Measurements from ENCODE around the gene MRAP. TPM values are rescaled to one million over a fixed set of nuclear protein-coding genes. Genes with fewer than 3 reads are reported as not detected.

Gene MRAP
- total and polyA plus RNA-seq, 2 donors (not counting 1 experiment from before 2014, with no cell fraction given): 0.17 TPM; not detected in 1

GRCh38 chr21:32321480-32321879 lies 22.8 kb downstream of the MRAP start:
- no peak for TF ChIP-seq CTCF (conservative IDR thresholded peaks at IDR 0.05 in 1 of 2, IDR thresholded peaks at IDR 0.05 in 1 of 2; ENCODE audit: low read depth in 1 of 2, low read length in 2 of 2)
- no peak for TF ChIP-seq EZH2 (IDR thresholded peaks at IDR 0.05; ENCODE audit: low read length, missing control alignments)

GRCh38 chr21:32322103-32322502 lies 23.4 kb downstream of the MRAP start:
- no peaks in the 10 kb centered on the region for H3K79me2 ChIP-seq (ENCODE audit: control insufficient read depth, insufficient read depth, low read length)
- no peak overlapping the region for H3K9ac ChIP-seq (ENCODE audit: insufficient read depth, low read length)
- TF ChIP-seq CTCF (conservative IDR thresholded peaks at IDR 0.05 in 1 of 2, IDR thresholded peaks at IDR 0.05 in 1 of 2; ENCODE audit: low read depth in 1 of 2, low read length in 2 of 2) (no peak), EZH2 (IDR thresholded peaks at IDR 0.05; ENCODE audit: low read length, missing control alignments) (no peak)
- H3K9me3 ChIP-seq (ENCODE audit: control insufficient read depth, insufficient read depth, low read depth, low read length): no peaks in the 10 kb centered on the region
- H3K27me3 ChIP-seq (ENCODE audit: control insufficient read depth, insufficient read depth, low read length): no peaks in the 10 kb centered on the region
- no peak for DNase-seq (ENCODE audit: low read depth in 2 of 2)
- no peak overlapping the region for H2AFZ ChIP-seq (ENCODE audit: low read length)
- H3K27ac ChIP-seq (ENCODE audit: insufficient read depth, low read length): no peak overlapping the region
- no peak overlapping the region for H3K4me2 ChIP-seq (ENCODE audit: extremely low read depth, insufficient read depth, low read length)
- peaks cover 29% of the 10 kb centered on the region for H3K36me3 ChIP-seq (ENCODE audit: control insufficient read depth, insufficient read depth, low read length)
- no peaks in the 10 kb centered on the region for H4K20me1 ChIP-seq (ENCODE audit: control insufficient read depth, extremely low read depth, insufficient read depth, low read length)
- H3K4me1 ChIP-seq (ENCODE audit: control insufficient read depth, extremely low read depth, insufficient read depth, low read length): no peaks in the 10 kb centered on the region
- H3K4me3 ChIP-seq (replicated peaks in 1 of 4; ENCODE audit: control extremely low read depth in 1 of 4, insufficient read depth in 1 of 4, low read depth in 3 of 4, low read length in 4 of 4): no peak overlapping the region

More at GRCh38 chr21:32321480-32321879, 22.8 kb downstream of the MRAP start:
- DNase-seq (ENCODE audit: low read depth in 2 of 2): no peak
- Histone ChIP-seq H4K20me1 (ENCODE audit: control insufficient read depth, extremely low read depth, insufficient read depth, low read length) (no peaks in the 10 kb centered on the region), H3K4me3 (replicated peaks in 1 of 4; ENCODE audit: control extremely low read depth in 1 of 4, insufficient read depth in 1 of 4, low read depth in 3 of 4, low read length in 4 of 4) (no peak overlapping the region), H2AFZ (ENCODE audit: low read length) (no peak overlapping the region), H3K27ac (ENCODE audit: insufficient read depth, low read length) (no peak overlapping the region), H3K36me3 (ENCODE audit: control insufficient read depth, insufficient read depth, low read length) (peaks cover 27% of the 10 kb centered on the region), H3K79me2 (ENCODE audit: control insufficient read depth, insufficient read depth, low read length) (no peaks in the 10 kb centered on the region), H3K27me3 (ENCODE audit: control insufficient read depth, insufficient read depth, low read length) (no peaks in the 10 kb centered on the region), H3K9ac (ENCODE audit: insufficient read depth, low read length) (no peak overlapping the region), H3K4me2 (ENCODE audit: extremely low read depth, insufficient read depth, low read length) (no peak overlapping the region), H3K9me3 (ENCODE audit: control insufficient read depth, insufficient read depth, low read depth, low read length) (no peaks in the 10 kb centered on the region), H3K4me1 (ENCODE audit: control insufficient read depth, extremely low read depth, insufficient read depth, low read length) (no peaks in the 10 kb centered on the region)

GRCh38 chr21:32322676-32323075 lies 24.0 kb downstream of the MRAP start:
- Histone ChIP-seq H4K20me1 (ENCODE audit: control insufficient read depth, extremely low read depth, insufficient read depth, low read length) (no peaks in the 10 kb centered on the region), H3K9ac (ENCODE audit: insufficient read depth, low read length) (no peak overlapping the region), H3K9me3 (ENCODE audit: control insufficient read depth, insufficient read depth, low read depth, low read length) (no peaks in the 10 kb centered on the region), H3K27me3 (ENCODE audit: control insufficient read depth, insufficient read depth, low read length) (no peaks in the 10 kb centered on the region), H3K4me2 (ENCODE audit: extremely low read depth, insufficient read depth, low read length) (no peak overlapping the region), H2AFZ (ENCODE audit: low read length) (no peak overlapping the region), H3K27ac (ENCODE audit: insufficient read depth, low read length) (no peak overlapping the region), H3K79me2 (ENCODE audit: control insufficient read depth, insufficient read depth, low read length) (no peaks in the 10 kb centered on the region), H3K4me1 (ENCODE audit: control insufficient read depth, extremely low read depth, insufficient read depth, low read length) (no peaks in the 10 kb centered on the region), H3K4me3 (replicated peaks in 1 of 4; ENCODE audit: control extremely low read depth in 1 of 4, insufficient read depth in 1 of 4, low read depth in 3 of 4, low read length in 4 of 4) (no peak overlapping the region), H3K36me3 (ENCODE audit: control insufficient read depth, insufficient read depth, low read length) (peaks cover 27% of the 10 kb centered on the region)
- TF ChIP-seq EZH2 (IDR thresholded peaks at IDR 0.05; ENCODE audit: low read length, missing control alignments) (no peak), CTCF (conservative IDR thresholded peaks at IDR 0.05 in 1 of 2, IDR thresholded peaks at IDR 0.05 in 1 of 2; ENCODE audit: low read depth in 1 of 2, low read length in 2 of 2) (no peak)
- DNase-seq (ENCODE audit: low read depth in 2 of 2): no peak

All from fibroblast of lung (primary cell).